GM18870 (cell line): Measurements from ENCODE around the gene SHISA5.
"Not testable (repeated sequence)": the region's sequence is repeated elsewhere in the genome, so short reads cannot be mapped to it uniquely, and the experiment has no call there.

ENCODE experiments used
- ATAC-seq: cut with Tn5 transposase; IDR thresholded peaks from one replicate; pipeline ENCODE4 v1.9.1; 2021; ENCODE audit warnings: moderate library complexity; ENCODE audit not compliant: unreplicated experiment

Gene SHISA5

GRCh38 chr3:48521635-48522034 lies 17.7 kb upstream of the SHISA5 start:
- no peak for ATAC-seq

- no peak for ATAC-seq
Measured at GRCh38 chr3:48519277-48519643, 15.3 kb upstream of the SHISA5 start.

GRCh38 chr3:48518638-48519276 lies 14.8 kb upstream of the SHISA5 start:
- ATAC-seq, result no peak

GRCh38 chr3:48518069-48518468 lies 14.1 kb upstream of the SHISA5 start:
- no peak for ATAC-seq

- no peak for ATAC-seq
Measured at GRCh38 chr3:48516571-48516970, 12.6 kb upstream of the SHISA5 start.

GRCh38 chr3:48514431-48515227 lies 10.7 kb upstream of the SHISA5 start:
- no peak for ATAC-seq

GRCh38 chr3:48511551-48511950 lies 7.6 kb upstream of the SHISA5 start:
- no peak for ATAC-seq

- ATAC-seq, result no peak
Measured at GRCh38 chr3:48507256-48508061, 3.5 kb upstream of the SHISA5 start.

GRCh38 chr3:48505968-48506504 lies 2.1 kb upstream of the SHISA5 start:
- no peak for ATAC-seq

- no peak for ATAC-seq
Measured at GRCh38 chr3:48505146-48505545, 1.2 kb upstream of the SHISA5 start.

GRCh38 chr3:48503401-48504050 lies 448 bp downstream of the SHISA5 start:
- no peak for ATAC-seq

GRCh38 chr3:48502728-48503168 lies 1.2 kb downstream of the SHISA5 start:
- ATAC-seq, result no peak

- no peak for ATAC-seq
Measured at GRCh38 chr3:48502121-48502520, 1.9 kb downstream of the SHISA5 start.

GRCh38 chr3:48501196-48501595 lies 2.8 kb downstream of the SHISA5 start:
- no peak for ATAC-seq

GRCh38 chr3:48500656-48501055 lies 3.3 kb downstream of the SHISA5 start:
- ATAC-seq, result no peak

GRCh38 chr3:48493203-48493501 lies 10.8 kb downstream of the SHISA5 start:
- no peak for ATAC-seq

GRCh38 chr3:48492461-48493202 lies 11.3 kb downstream of the SHISA5 start:
- no peak for ATAC-seq

GRCh38 chr3:48486952-48487351 lies 17.0 kb downstream of the SHISA5 start:
- no peak for ATAC-seq

- ATAC-seq, result not testable (repeated sequence)
Measured at GRCh38 chr3:48482822-48483221, 21.2 kb downstream of the SHISA5 start.

GRCh38 chr3:48480891-48481290 lies 23.1 kb downstream of the SHISA5 start:
- not testable (repeated sequence) for ATAC-seq
